Esophagus muscularis mucosa (tissue), 4 donors: ENCODE results near the gene KIRREL3.

Source experiments
- CTCF ChIP-seq, 3 experiments: fragments of 200-600 bp in 2 of 3; fragments of 450-650 bp in 1 of 3; sonication (generic) in 2 of 3; IDR thresholded peaks; one replicate each; pipeline ENCODE4 v1.5.1; 2017 to 2019; ENCODE audit warnings: antibody characterized with exemption in 3 of 3, mild to moderate bottlenecking in 2 of 3, moderate library complexity in 1 of 3
- EP300 ChIP-seq: sonication (generic); formaldehyde crosslinking; IDR thresholded peaks from one replicate; pipeline ENCODE4 v1.6.1; 2017; ENCODE audit warnings: antibody characterized with exemption
- POLR2A ChIP-seq: fragments of 450-650 bp; IDR thresholded peaks from one replicate; pipeline ENCODE4 v1.6.1; 2017; ENCODE audit warnings: antibody characterized with exemption, moderate library complexity, mild to moderate bottlenecking, low read depth
- POLR2AphosphoS5 ChIP-seq, 2 donors: sonication (generic); formaldehyde crosslinking; IDR thresholded peaks; one replicate each; pipeline ENCODE4 v1.6.1; 2017; ENCODE audit warnings: antibody characterized with exemption in 2 of 2

- TF ChIP-seq POLR2A = no peak
- TF ChIP-seq POLR2AphosphoS5 (IDR thresholded peaks at IDR 0.05) = no peak
- TF ChIP-seq CTCF (IDR thresholded peaks at IDR 0.05) = no peak
- no peak for TF ChIP-seq EP300
Observed at GRCh38 chr11:126830216-126830806, 170.3 kb downstream of the KIRREL3 start.
